Stomach (tissue), 9 donors: ENCODE results near the gene FOXN3. TPM values are rescaled to one million over a fixed set of nuclear protein-coding genes. Genes with fewer than 3 reads are reported as not detected.

Experiments used
- DNase-seq, 2 donors: peaks; one replicate each; pipeline versions ENCODE4 v3.0.0 to v3.0.0-alpha.2; 2013 to 2019
- H3K27ac ChIP-seq, 5 donors: fragments of 200-600 bp in 4 of 5; sonication (generic) in 4 of 5; one replicate each; pipeline ENCODE4 v1.5.1; 2013 to 2019; ENCODE audit warnings: mild to moderate bottlenecking in 1 of 5, moderate library complexity in 1 of 5
- H3K27me3 ChIP-seq, 3 donors: fragments of 200-600 bp; sonication (generic); one replicate each; pipeline ENCODE4 v1.5.1; 2017 to 2019; ENCODE audit warnings: mixed run types in 1 of 3
- H3K36me3 ChIP-seq, 4 donors: fragments of 200-600 bp; sonication (generic); 1 replicate in 3 of 4; 2 replicates in 1 of 4; pipeline ENCODE4 v1.5.1; 2016 to 2019
- H3K4me1 ChIP-seq, 4 donors: fragments of 200-600 bp; sonication (generic); one replicate each; pipeline ENCODE4 v1.5.1; 2016 to 2019
- H3K4me3 ChIP-seq, 4 donors: fragments of 200-600 bp; sonication (generic) in 3 of 4; one replicate each; pipeline ENCODE4 v1.5.1; 2016 to 2019; ENCODE audit warnings: mild to moderate bottlenecking in 1 of 4
- H3K9me3 ChIP-seq, 4 donors: fragments of 200-600 bp; sonication (generic); one replicate each; pipeline ENCODE4 v1.5.1; 2016 to 2019
- EP300 ChIP-seq: sonication (generic); formaldehyde crosslinking; IDR thresholded peaks from one replicate; pipeline ENCODE4 v1.6.1; 2017; ENCODE audit warnings: antibody characterized with exemption
- POLR2A ChIP-seq, 4 donors: fragments of 450-650 bp; IDR thresholded peaks; one replicate each; pipeline ENCODE4 v1.6.1; 2016; ENCODE audit warnings: antibody characterized with exemption in 4 of 4, control low read depth in 2 of 4, mild to moderate bottlenecking in 1 of 4, moderate library complexity in 1 of 4
- POLR2AphosphoS5 ChIP-seq, 3 donors: sonication (generic); formaldehyde crosslinking; IDR thresholded peaks; one replicate each; pipeline ENCODE4 v1.6.1; 2016; ENCODE audit warnings: antibody characterized with exemption in 3 of 3
- WGBS, 5 donors: extraction: QIAGEN DNeasy Blood & Tissue Kit in 3 of 5; methylation state at CpG; one replicate each; pipeline versions ENCODE4 v1.1.5 to v1.1.7; 2013 to 2018; 5-methylcytosine and 5-hydroxymethylcytosine counted together
- intact Hi-C: fragments of 100-400 bp; cut with DNase I; formaldehyde crosslinking; loops from one replicate; pipeline ENCODE4 v1.15.1; 2023; ENCODE audit warnings: low total_unique reads
- polyA plus RNA-seq, 3 donors: library from polyadenylated mRNA; stranded (reverse); fragments of 200-250 nt; gene quantifications; one replicate each; pipeline ENCODE4 v1.2.3, GENCODE V29; 2013
- total RNA-seq, 5 donors: library from RNA; depleted of rRNA; stranded (reverse); fragments of >200 nt; gene quantifications; one replicate each; pipeline versions ENCODE4 v1.1.0 to v1.2.3, GENCODE V29; 2014 to 2016
- TF ChIP-seq, protein P1 (sequence below), 7 experiments: fragments of 450-650 bp in 4 of 7; fragments of 200-600 bp in 3 of 7; sonication (generic) in 3 of 7; IDR thresholded peaks; one replicate each; pipeline ENCODE4 v1.5.1; 2016 to 2019; ENCODE audit warnings: antibody characterized with exemption in 7 of 7, control low read depth in 2 of 7, mild to moderate bottlenecking in 1 of 7
- donor health status: healthy with polysubstance abuse.
- donor health status: Bipolar disorder and iron deficiency.
- donor health status: healthy.

Gene FOXN3
- total and polyA plus RNA-seq, 8 donors: 12.5 to 126 (median 56.6) TPM

GRCh38 chr14:89217891-89218290 is 199.1 kb downstream of the FOXN3 start:
- intact Hi-C loops: no loop called here

GRCh38 chr14:89215531-89215930 is 201.5 kb downstream of the FOXN3 start:
- DNase-seq: no peak
- 81 to 90% (median 85%) methylated on average over 7 of the region's 7 CpGs for WGBS, 5 donors
- Histone ChIP-seq H3K27ac (no peak overlapping the region), H3K27me3 (no peaks in the 10 kb centered on the region), H3K36me3 (peaks cover 0 to 13% (median 4%) of the 10 kb centered on the region in 4 donors), H3K4me3 (no peak overlapping the region), H3K9me3 (no peaks in the 10 kb centered on the region), H3K4me1 (peaks cover 16 to 45% (median 33%) of the 10 kb centered on the region in 4 donors)
- TF ChIP-seq POLR2AphosphoS5 (IDR thresholded peaks at IDR 0.05) (no peak), EP300 (no peak), POLR2A (IDR thresholded peaks at IDR 0.05) (no peak)
- TF ChIP-seq, protein P1, sequence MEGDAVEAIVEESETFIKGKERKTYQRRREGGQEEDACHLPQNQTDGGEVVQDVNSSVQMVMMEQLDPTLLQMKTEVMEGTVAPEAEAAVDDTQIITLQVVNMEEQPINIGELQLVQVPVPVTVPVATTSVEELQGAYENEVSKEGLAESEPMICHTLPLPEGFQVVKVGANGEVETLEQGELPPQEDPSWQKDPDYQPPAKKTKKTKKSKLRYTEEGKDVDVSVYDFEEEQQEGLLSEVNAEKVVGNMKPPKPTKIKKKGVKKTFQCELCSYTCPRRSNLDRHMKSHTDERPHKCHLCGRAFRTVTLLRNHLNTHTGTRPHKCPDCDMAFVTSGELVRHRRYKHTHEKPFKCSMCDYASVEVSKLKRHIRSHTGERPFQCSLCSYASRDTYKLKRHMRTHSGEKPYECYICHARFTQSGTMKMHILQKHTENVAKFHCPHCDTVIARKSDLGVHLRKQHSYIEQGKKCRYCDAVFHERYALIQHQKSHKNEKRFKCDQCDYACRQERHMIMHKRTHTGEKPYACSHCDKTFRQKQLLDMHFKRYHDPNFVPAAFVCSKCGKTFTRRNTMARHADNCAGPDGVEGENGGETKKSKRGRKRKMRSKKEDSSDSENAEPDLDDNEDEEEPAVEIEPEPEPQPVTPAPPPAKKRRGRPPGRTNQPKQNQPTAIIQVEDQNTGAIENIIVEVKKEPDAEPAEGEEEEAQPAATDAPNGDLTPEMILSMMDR (IDR thresholded peaks at IDR 0.05): no peak
- intact Hi-C loops: no loop called here

More at GRCh38 chr14:89217891-89218290, 199.1 kb downstream of the FOXN3 start:
- Histone ChIP-seq H3K36me3 (peaks cover 0 to 16% (median 5%) of the 10 kb centered on the region in 4 donors), H3K4me1 (peaks cover 16 to 51% (median 39%) of the 10 kb centered on the region in 4 donors), H3K27ac (no peak overlapping the region), H3K4me3 (no peak overlapping the region), H3K9me3 (no peaks in the 10 kb centered on the region), H3K27me3 (no peaks in the 10 kb centered on the region)
- no peak for TF ChIP-seq EP300
- no peak for TF ChIP-seq POLR2A (IDR thresholded peaks at IDR 0.05)
- no peak for TF ChIP-seq POLR2AphosphoS5 (IDR thresholded peaks at IDR 0.05)
- TF ChIP-seq, protein P1 (IDR thresholded peaks at IDR 0.05): no peak
- DNase-seq: no peak
- 91 to 98% (median 97%) methylated on average over 4 of the region's 4 CpGs for WGBS, 5 donors

- no peak overlapping the region for H3K4me3 ChIP-seq
- H3K27me3 ChIP-seq: no peaks in the 10 kb centered on the region
- no peaks in the 10 kb centered on the region for H3K9me3 ChIP-seq
- intact Hi-C loops: no loop called here
- H3K4me1 ChIP-seq: peaks cover 16 to 42% (median 32%) of the 10 kb centered on the region in 4 donors
- peaks cover 0 to 13% (median 4%) of the 10 kb centered on the region in 4 donors for H3K36me3 ChIP-seq
- no peak for TF ChIP-seq EP300
- no peak for TF ChIP-seq POLR2A (IDR thresholded peaks at IDR 0.05)
- TF ChIP-seq POLR2AphosphoS5 (IDR thresholded peaks at IDR 0.05): no peak
- TF ChIP-seq, protein P1 (IDR thresholded peaks at IDR 0.05): no peak
- peak overlapping the region in 2 of 5 donors; percentile 54 to 66 for H3K27ac ChIP-seq
- no peak for DNase-seq
These were observed 201.9 kb downstream of the FOXN3 start for GRCh38 chr14:89215114-89215513.

- TF ChIP-seq EP300 (no peak), POLR2A (IDR thresholded peaks at IDR 0.05) (no peak), POLR2AphosphoS5 (IDR thresholded peaks at IDR 0.05) (peak; percentile 2 to 85 (median 57))
- TF ChIP-seq, protein P1 (IDR thresholded peaks at IDR 0.05): peak in 3 of 7 experiments; percentile 7 to 37 (median 10)
- intact Hi-C loops: no loop called here
- no peaks in the 10 kb centered on the region for H3K9me3 ChIP-seq
- peak; percentile 91 to 96 for DNase-seq
- 25 to 52% (median 31%) methylated on average over 14 of the region's 14 CpGs for WGBS, 5 donors
- H3K27ac ChIP-seq: peak overlapping the region; percentile 19 to 81 (median 54)
- H3K36me3 ChIP-seq: peaks cover 0 to 13% (median 2%) of the 10 kb centered on the region in 4 donors
- H3K4me3 ChIP-seq: no peak overlapping the region
- no peaks in the 10 kb centered on the region for H3K27me3 ChIP-seq
- peaks cover 16 to 42% (median 32%) of the 10 kb centered on the region in 4 donors for H3K4me1 ChIP-seq
These were observed 202.6 kb downstream of the FOXN3 start for GRCh38 chr14:89214221-89214965.
